ENCODE measurements around the gene PPFIBP2. TPM values are rescaled to one million over a fixed set of nuclear protein-coding genes. Genes with fewer than 3 reads are reported as not detected.
A peak's percentile ranks its signal among the peaks of the same experiment; 100 is the strongest.

PPFIBP2 gene
- total RNA-seq, 1 experiment from 2014 or later: 6.5 TPM

DNA sequence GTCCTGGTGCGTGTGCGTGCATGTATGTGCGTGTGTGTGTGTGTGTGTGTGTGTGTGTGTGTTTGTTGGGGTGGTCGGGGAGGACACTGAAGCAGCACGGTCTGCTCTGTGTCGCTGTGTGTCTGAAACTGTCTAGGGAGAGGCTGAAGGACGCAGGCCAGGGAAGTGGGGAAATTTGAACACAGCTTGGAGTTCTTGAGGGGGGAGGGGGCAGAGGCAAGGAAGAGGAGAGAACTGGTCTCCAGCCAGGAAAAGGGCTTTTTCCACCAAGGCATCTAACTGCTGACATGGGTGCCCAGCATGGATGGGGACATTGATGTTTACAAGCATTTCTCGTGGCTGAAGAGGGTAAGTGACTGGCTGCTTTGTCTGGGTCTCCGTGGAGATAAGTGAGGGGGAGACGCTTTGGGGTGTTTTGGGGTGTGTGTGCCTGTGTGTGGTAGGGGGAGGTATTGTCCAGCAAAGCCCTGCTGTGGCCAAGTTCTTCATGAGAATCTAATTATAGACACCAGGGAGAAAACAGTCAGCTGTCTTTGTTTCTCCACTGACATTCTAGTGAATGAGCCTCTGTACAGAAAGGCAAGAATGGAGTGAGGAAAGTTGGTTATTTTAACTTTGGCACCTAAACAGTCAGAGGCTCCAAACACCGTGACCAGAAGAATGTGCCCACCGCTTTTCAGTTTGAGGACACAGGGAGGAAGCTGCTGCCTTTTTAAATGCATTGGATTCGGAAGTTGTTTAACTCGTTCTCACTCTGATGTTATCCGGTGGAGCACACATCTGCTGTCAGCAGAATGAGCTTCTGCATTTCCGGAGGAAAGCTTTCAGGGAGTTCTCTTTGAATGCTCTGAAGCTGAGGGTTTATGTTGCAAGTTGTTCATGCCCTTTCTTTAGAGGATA lies 63.7 kb downstream of the PPFIBP2 start:
- DNase-seq (ENCODE audit: low read depth): no peak

DNA sequence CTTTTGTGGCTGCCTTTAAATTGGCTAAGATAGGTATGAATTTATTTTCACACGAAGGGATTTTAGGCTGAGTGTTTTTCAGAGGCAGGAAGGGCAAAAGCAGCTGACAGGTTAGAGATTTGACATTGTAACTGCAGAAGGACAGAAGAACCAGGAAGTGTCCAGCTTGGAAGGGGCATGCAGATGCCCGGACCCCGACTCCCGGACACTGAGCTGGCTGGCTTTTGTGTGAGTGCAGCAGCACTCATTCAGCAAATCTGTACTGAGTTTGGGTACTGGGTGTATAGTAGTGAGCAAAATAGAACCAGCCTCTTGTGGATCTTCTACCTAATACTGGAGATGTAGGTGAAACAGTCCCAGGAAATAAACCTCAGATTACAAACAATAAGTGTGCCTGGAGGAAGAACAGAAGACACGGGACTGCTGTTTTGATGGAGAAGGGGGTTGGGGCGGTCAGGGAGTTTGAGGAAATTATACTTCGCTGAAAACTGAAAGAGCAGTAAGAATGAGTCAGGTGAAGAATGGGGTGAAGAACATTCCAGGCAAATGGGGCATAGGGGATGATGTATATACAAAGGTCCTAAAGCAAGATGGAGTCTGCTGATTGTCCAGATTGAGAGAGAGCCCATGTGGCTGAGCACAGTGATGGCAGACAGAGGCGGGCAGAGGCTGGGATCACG lies 64.6 kb downstream of the PPFIBP2 start:
- DNase-seq (ENCODE audit: low read depth): no peak

DNA sequence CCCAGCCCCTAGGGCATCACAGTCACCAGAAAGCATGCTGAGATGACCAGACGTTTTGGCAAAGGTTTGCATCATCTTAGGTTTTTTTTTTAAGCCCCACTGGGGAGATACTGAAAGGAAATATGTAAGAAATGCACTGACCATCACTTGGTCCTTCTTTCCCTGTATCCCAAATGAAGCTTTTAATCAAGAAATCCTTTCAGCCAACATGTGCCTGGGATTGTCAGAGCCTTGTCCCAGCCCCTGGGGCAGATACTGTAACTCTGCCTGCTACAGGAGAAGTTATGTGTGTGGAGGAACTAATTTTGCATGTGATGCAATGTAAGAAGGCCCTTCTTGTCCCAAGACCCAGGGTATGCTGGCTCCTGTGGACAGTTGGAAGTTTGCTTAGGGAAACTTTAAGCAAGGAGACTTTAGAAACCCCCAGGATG lies 65.6 kb downstream of the PPFIBP2 start:
- peak; percentile 18 for DNase-seq (ENCODE audit: low read depth)

DNA sequence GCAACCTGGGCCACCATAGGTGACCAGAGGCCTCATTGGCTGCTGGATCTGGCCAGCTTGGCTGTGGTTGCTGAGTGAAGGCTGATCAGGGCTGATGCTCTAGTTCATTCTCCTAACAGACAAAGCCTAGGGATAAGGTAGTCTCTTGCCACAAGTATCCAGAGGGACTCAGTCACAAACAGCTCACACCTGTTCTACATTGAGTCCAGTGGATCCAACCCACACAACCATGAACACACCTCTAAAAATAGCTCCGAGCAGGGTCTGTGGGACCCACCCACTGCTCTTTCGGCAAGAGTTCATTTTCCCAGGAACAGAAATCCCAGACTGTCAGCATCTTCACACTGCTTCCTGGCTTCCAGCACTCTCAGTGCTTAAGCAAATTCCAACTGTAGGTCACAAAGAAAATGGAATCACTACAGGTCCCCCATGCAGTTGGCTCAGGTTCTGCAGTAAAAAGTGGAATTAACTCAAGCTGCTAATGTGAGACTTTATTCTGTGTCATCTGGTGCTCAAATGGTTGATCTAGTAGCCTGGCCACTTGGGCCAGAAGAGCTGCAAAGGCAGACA lies 67.3 kb downstream of the PPFIBP2 start:
- DNase-seq (ENCODE audit: low read depth): no peak

DNA sequence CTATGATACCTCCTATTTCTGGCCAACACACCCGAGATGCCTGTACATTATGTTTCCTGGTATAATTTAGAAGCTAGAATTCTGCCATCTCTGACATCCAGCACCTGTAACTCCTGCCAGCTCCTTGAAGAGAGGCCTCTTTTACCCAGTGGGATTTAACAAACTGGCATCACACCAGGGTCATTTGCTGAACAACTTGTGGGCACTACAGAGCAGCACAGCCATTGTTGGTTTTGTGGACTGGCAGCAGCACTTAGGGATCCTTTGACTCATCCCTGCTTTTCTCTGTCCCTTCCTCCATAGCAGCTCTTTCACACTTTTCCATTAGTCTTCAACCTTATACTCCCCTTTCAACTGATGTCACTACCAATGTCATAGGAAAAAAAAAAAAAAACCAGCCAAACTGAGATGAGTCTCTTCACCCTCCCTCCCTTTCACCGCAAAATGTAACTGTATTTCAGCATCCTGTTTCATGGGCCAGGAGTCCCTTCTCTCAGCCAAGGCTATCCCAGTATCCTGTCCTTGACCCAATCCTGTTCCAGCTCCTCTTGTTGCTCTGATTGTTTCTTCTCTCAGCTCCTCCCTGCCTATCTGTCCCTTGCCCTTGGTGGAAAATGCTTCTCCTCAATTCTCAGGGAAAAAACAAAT lies 68.7 kb downstream of the PPFIBP2 start:
- no peak for DNase-seq (ENCODE audit: low read depth)

DNA sequence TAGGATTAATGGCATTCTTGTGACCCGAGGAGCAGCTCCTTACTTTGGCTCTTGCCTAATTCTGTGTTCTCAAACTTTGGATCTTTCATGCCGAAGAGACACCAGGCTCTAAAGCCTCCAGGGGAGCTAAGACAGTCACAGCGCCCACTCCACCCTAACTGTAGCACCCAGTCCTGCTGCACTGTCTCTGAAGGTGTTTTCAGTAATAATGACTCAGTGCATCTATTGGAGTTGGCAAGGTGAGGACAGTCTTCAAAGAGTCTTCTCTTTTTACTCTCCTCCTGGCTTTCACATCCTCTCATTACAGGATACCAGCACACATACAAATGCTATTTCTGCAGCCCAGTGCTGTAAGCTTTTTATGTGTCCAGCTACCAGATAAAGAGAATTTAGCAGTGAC lies 69.4 kb downstream of the PPFIBP2 start:
- no peak for DNase-seq (ENCODE audit: low read depth)

DNA sequence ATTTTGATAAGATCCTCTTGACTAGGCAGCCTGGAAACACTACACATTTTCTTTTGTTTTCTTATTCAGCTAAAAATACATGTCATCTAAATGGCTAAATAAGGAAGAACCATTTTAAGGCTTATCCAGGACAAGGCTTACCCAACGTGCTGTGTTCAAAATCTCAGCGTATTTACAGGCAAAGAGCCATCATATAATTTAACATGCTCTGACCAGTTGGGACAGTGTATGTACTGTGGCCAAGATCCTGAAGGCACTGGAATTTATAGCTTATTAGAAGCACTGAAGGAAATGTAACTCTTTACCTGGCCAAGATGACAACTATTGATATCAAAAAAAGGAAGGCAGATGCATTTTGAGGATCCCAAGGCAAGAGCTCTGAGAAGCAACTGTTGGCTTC lies 71.1 kb downstream of the PPFIBP2 start:
- no peak for DNase-seq (ENCODE audit: low read depth)

DNA sequence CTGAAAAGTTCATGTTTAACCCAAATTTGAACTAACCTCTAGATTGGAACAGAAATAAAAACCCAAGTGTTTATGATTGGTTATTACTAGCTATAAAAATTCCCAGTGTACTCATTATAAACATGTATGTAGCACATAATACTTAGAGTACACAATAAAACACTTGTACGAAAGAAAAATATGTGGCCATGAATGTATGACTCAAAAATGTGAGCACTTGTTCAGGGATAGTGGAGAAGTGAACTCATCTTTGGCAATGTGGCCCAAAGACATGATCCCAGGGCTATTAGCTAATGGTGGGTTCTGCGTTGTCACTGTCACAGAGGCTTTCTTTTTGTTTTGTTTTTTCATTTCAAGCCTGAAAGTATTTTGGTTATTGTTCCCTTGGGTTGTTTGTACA lies 72.0 kb downstream of the PPFIBP2 start:
- DNase-seq (ENCODE audit: low read depth): no peak

DNA sequence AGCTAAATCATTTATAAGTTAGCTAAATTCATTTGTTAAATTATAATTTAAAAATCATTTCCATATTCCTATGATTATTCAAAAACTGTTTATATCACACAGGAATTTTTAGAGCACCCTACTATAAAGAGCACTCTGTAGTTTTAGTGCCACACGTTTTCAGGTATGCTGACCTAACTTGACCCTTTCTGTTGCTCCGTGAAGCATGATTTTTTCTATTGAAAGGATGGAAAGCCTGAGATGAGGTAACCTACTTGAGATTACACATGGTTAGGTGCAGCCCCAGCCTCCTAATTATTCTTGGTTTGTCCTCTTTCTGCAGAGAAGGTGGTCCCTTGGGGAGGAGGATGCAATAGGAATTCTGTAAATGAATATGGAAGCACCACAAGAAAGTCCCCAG lies 72.6 kb downstream of the PPFIBP2 start:
- DNase-seq (ENCODE audit: low read depth): no peak

DNA sequence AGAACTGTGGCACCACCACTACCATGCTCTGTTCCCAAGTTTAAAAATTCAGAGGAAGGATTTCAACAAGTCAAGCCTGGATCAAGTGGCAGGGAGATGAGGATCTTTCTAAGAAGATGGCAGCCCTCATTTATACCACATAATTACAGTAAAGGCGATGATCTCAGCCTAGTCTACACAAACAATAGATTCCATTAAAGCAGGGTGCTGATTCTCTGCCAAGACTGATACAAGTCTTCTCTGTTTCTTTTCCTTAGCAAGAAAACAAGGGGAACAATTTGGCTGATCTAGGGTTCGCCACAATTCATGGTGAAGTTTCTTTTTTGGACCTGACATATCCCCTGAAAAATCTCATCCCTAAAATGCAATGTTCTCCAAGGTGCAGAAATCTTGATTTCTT lies 73.9 kb downstream of the PPFIBP2 start:
- DNase-seq (ENCODE audit: low read depth): no peak

DNA sequence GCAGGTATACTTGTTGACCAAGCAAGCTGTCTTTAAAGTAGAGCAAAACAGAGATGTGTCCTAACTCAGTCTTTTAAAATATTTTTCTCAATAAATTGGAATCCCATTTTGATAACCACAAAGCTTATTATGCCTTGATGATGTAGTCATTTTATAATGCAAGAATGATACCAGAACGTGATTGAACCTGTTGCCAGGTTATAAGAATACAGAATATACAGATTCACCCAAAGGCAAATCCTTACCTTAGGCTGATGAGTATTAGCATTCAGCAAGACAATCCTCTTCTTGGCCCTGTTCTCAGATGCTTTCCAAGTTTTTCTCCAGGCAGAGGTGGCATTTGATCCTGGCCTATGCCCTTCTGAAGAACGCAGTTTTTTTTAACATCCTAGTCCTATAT lies 76.1 kb downstream of the PPFIBP2 start:
- DNase-seq (ENCODE audit: low read depth): no peak

DNA sequence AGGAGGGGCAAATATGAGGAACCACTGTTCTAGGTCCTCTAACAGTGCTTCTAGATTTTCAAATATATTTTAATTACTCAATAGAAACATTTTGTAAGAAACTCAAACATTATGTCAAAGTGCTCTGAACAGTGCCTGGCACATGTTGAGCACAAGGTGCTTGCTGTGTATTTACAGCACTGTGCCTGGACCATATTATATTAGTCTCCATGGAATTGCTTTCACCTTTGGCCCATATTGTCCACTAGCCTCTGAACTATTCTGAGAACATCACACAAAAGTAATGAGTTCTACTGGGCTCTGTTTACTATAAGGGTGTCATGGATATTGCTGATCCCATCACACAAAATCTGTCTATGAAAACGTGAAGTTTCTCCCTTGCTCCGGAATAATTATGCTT lies 76.7 kb downstream of the PPFIBP2 start:
- no peak for DNase-seq (ENCODE audit: low read depth)

DNA sequence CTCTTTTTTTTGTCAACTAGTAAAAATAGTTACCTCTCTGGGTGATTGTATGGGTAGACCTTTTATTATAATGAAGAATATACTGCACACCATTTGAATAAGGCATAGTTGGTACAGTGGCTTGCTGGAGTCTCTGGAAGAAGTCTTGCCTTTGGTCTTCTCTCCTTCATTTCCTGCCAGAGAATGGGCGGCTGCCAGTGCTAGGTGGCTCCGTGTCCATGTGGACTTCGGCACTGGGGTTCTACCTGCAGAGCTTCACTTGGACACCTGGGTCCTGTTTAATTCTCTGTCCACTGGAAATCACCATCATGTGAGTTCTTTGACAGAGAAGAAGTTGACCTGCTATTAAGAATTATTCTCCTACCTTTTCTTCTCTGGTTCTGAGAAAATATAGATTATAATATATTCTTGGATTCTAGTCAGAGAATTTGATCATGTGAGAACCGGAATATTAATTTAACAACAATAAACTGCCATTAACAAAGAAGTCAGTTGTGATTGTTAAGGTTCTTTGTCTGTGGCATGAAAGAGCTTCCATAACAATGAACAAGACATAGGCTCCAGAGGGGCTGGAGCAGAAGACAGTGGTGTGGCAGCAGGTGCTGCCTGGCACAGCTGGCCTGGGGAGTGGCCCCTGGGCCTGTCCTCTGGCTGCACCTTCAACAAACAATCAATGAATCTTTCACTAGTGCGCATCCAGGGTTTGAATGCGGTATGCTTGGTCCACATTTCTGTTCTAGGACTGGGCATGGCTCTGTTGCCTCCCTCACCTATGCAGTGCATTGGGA lies 77.5 kb downstream of the PPFIBP2 start:
- no peak for DNase-seq (ENCODE audit: low read depth)

DNA sequence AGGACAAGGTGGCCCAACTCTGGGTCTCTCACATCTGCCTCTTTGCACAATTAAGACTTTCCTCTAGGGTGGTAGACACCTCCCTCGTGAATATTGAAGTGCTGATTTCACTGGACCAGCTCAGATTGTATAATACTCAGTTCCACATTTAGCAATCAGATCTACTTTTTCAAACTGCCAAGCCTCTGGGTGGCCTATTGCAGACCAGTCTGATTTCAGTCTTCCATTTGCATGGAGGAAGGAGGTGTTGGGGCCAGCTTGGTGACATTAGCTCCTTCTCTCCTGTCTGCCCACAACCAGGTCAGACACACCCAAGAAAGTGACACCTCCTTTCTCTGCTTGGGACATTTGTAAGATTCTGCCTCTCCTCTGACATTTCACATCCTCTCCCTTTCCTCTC lies 78.2 kb downstream of the PPFIBP2 start:
- no peak for DNase-seq (ENCODE audit: low read depth)

DNA sequence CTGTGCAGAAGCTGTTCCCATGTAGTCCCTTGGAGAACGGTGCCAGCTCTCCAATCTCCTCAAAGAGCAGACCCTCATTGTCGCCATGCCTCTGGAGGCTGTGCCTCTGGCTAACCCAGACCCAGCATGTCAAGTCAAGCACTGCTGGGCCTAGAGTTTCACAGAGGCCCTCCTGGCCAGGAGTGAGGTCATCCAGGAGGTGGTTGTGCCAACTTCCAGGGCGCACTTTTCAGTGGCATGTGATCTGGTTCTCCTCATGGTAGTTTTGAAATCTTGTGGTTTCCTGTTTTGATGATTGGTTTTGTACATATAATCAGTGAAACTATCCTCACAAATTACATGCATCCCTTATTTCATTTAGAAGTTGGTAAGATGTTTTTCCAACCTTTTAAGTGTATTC lies 78.9 kb downstream of the PPFIBP2 start:
- no peak for DNase-seq (ENCODE audit: low read depth)

DNA sequence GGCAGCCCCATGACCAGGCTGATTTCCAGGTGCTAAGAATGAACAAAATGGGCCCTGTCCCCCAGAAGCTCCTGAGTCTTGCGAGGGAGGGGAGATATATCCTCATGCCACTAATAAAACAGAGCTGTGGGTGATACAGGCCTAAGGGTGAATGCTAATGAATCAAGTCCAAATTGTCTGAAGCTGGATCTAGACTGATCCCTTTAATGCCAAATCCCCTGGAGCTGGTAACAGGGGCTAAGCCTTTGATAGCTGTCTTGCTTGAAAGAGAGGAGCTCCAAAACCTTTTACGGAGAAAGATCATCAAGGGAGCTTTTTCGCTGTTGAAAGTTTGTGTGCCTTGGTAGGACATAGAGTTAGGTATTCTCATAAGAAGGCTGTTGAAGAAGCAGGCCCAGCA lies 79.7 kb downstream of the PPFIBP2 start:
- DNase-seq (ENCODE audit: low read depth): no peak

DNA sequence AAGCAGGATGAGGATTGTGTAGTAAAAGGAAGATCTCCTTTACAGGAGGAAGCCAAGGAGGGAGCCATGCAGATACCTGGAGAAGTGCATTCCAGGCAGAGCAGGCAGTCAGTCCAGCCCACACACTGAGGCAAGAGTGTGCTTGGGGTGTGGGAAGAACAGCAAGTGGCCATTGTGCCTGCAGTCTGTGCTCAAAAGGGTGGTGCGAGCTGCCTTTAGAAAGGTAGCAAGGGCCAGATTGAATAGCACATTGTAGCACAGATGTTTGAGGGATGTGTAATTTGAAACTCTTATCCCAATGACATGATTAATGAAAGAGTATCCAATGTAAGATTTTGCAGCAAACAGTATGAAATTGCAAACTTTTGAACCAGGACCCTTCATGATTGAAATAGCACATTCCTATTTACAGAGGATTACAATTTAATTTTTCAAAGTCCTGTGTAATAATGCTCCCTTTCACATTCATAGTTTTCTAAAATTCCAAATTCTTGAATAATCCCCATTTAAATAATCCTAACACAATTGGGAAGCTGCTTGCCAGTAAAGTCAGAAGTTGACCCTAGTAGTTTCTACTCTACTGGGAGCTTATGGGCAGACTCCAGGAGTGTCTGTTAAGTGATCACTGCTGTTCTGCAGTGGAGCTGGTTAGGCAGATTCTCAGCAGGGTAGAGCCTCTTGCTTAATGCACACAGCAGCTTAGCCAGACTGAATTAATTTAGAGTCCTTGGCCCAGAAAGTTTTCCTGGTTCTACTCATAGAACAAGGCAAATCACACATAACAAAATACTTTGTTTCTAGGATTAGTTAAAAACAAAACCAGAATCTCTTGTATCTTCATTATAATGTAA lies 81.4 kb downstream of the PPFIBP2 start:
- no peak for DNase-seq (ENCODE audit: low read depth)

DNA sequence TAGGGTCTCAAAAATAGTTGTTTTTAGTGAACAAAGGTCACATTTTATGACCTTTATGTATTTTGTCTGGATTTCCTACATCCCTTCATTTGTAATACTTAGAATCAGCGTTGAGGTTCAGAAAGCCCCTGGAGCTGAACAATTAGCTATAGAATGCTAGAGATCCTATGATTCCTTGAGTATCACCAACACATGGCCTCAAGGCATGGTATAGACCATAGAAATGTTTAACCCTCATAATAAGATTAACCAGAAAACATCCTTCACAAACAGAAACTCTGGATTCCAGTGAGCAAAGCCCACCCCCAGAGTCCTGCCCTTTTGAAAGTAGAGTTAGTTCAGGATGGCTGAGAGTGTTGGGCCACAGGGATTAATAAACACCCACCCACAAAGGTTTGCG lies 82.2 kb downstream of the PPFIBP2 start:
- no peak for DNase-seq (ENCODE audit: low read depth)

DNA sequence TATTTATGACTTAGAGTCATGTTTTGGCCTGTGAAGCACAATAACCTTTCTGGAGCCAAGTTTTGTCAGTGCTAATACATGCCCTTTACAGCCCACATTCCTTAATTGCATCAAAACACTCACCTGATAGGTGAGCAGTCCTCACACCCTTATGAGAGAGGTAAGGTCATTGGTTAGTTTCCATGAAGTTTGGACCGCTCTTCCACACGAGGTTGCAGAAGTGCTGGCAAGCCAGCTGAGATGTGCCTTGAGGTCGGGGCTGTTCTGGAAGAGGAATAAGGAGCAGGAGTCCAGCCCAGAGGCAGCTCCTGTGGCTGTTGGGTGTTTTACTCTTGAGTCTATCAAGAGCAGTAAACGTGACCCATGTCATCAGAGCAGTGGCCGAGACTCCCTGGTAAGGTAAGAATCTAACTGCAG lies 83.2 kb downstream of the PPFIBP2 start:
- DNase-seq (ENCODE audit: low read depth): no peak

DNA sequence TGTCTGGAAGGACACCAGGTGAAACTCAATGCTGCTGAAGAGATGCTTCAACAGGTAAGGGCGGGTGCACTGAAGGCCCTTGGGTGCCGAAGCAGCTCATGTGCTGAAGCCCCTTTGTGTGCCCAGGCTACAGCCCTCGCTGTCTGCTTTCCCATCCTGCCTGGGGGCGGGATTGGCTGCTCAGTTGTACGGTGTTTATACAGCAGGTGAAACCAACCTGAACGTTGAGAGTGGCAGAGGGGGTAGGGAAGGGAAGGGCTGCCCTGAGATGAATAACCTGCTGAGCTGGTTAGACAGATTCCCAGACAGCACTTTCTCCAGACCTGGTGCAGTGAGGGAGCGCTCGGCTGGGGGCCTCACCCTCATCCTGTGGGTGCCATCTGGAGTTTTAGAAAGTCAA lies 83.8 kb downstream of the PPFIBP2 start:
- DNase-seq (ENCODE audit: low read depth): no peak

DNA sequence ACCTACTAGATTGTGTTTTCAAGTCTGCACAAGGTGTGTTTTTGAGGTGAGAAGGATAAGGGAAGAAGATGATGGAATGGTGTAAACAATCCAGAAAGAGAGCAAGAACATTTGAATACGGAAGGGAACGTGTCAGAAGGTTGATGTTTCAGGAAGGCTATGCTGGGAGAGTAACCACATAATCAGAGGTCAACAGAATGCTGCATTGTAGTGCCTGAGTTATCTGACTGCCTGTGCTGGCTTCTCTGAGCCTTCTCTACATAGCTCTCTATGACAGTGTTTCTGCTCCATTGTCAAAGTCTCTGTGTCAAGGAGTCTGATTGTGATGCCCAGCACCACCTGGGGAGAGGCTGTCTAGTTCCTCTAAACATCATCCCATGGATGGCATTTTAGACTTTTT lies 85.4 kb downstream of the PPFIBP2 start:
- DNase-seq (ENCODE audit: low read depth): no peak

Measured in RPMI7951 (cell line).